ENCODE measurements around the gene NTF3. TPM values are rescaled to one million over a fixed set of nuclear protein-coding genes. Genes with fewer than 3 reads are reported as not detected.

Gene NTF3
- total RNA-seq, 1 experiment from 2014 or later: not detected

- DNase-seq (ENCODE audit: low read depth, low spot score) (no peak), ATAC-seq (no peak)
- H3K79me2 ChIP-seq (ENCODE audit: insufficient read depth, low read length): no peaks in the 10 kb centered on the region
- intact Hi-C loops (cut with micrococcal nuclease): no loop called here
- no peak overlapping the region for H3K9ac ChIP-seq (ENCODE audit: low read length)
- H3K9me3 ChIP-seq (ENCODE audit: control insufficient read depth in 1 of 2, insufficient read depth in 1 of 2, low read depth in 1 of 2, low read length in 2 of 2): no peaks in the 10 kb centered on the region
- H3K4me1 ChIP-seq (ENCODE audit: control insufficient read depth in 1 of 2, insufficient read depth in 2 of 2, low read length in 2 of 2): no peaks in the 10 kb centered on the region
- no peaks in the 10 kb centered on the region for H3K9me2 ChIP-seq (ENCODE audit: insufficient read depth)
- POLR2A ChIA-PET: no interaction called here
- no TSS peak for BruUV-seq (replicated peaks)
- CTCF ChIA-PET: no interaction called here
- no peaks in the 10 kb centered on the region for H3K36me3 ChIP-seq (ENCODE audit: control insufficient read depth in 1 of 2, insufficient read depth in 2 of 2, low read length in 2 of 2)
- H3K27me3 ChIP-seq (ENCODE audit: insufficient read depth, low read length): no peaks in the 10 kb centered on the region
- RAD21 ChIA-PET (ENCODE audit: low non-redundant PET in 1 of 2, low total read pairs in 2 of 2, uncharacterized antibody in 2 of 2, unreplicated experiment in 2 of 2): no interaction called here
- H4K20me1 ChIP-seq (ENCODE audit: insufficient read depth): no peaks in the 10 kb centered on the region
- no peak overlapping the region for H3K4me3 ChIP-seq (replicated peaks in 1 of 2; ENCODE audit: low read depth in 1 of 2, low read length in 2 of 2)
- TF ChIP-seq POLR2AphosphoS5 (IDR thresholded peaks at IDR 0.05; ENCODE audit: low read depth, low read length) (no peak), POLR2A (IDR thresholded peaks at IDR 0.05; ENCODE audit: borderline replicate concordance, extremely low read depth, insufficient read depth, insufficient read length) (no peak), CTCF (IDR thresholded peaks at IDR 0.05 in 2 of 3, conservative IDR thresholded peaks at IDR 0.05 in 1 of 3; ENCODE audit: borderline replicate concordance in 1 of 3, insufficient read depth in 1 of 3, low read depth in 2 of 3, low read length in 2 of 3) (no peak), EZH2 (IDR thresholded peaks at IDR 0.05) (no peak), REST (IDR thresholded peaks at IDR 0.05; ENCODE audit: low read depth) (no peak), CBX3 (IDR thresholded peaks at IDR 0.05; ENCODE audit: low read depth) (no peak), EZH2phosphoT487 (IDR thresholded peaks at IDR 0.05; ENCODE audit: borderline replicate concordance) (no peak), SIN3A (IDR thresholded peaks at IDR 0.05; ENCODE audit: low read depth) (no peak), RAD21 (IDR thresholded peaks at IDR 0.05; ENCODE audit: low read depth) (no peak), MAX (IDR thresholded peaks at IDR 0.05) (no peak), ELF1 (IDR thresholded peaks at IDR 0.05; ENCODE audit: borderline replicate concordance, low read depth) (no peak), SP1 (IDR thresholded peaks at IDR 0.05; ENCODE audit: low read depth) (no peak), YY1 (IDR thresholded peaks at IDR 0.05; ENCODE audit: extremely low read depth, insufficient replicate concordance, low read depth, low read length) (no peak), ATF3 (IDR thresholded peaks at IDR 0.05) (no peak), FOSL1 (IDR thresholded peaks at IDR 0.05; ENCODE audit: low read depth) (no peak), ZNF274 (IDR thresholded peaks at IDR 0.05; ENCODE audit: low read depth, low read length) (no peak), CEBPB (IDR thresholded peaks at IDR 0.05; ENCODE audit: low read depth) (no peak)
- H2AFZ ChIP-seq (ENCODE audit: low read depth, low read length, poor library complexity, severe bottlenecking): no peak overlapping the region
- no peak overlapping the region for H3K27ac ChIP-seq (ENCODE audit: low read depth, low read length)
- H3K4me2 ChIP-seq (ENCODE audit: low read length): no peak overlapping the region
Observed at GRCh38 chr12:5402009-5402935, 29.6 kb upstream of the NTF3 start.
